ENCODE results near the gene LMAN1L.

Gene LMAN1L

GRCh38 chr15:74851960-74852359 is 39.3 kb downstream of the LMAN1L start:
- CTCF ChIA-PET = no interaction called here
- no peak for DNase-seq (ENCODE audit: low read depth, low spot score)
- POLR2A ChIA-PET = no interaction called here
- no peak overlapping the region for H3K4me3 ChIP-seq (ENCODE audit: low read depth, low read length)
- no peak for TF ChIP-seq CTCF (IDR thresholded peaks at IDR 0.05; ENCODE audit: insufficient read depth, low read length, missing control alignments)

GRCh38 chr15:74854453-74855022 is 41.9 kb downstream of the LMAN1L start:
- no peak for TF ChIP-seq CTCF (IDR thresholded peaks at IDR 0.05; ENCODE audit: insufficient read depth, low read length, missing control alignments)
- ChIA-PET POLR2A (interaction anchor here (0.9 kb wide), 1 partner anchor 12 kb away, joined by 3 read pairs; no protein-coding TSS in a partner anchor), CTCF (interaction anchor here (1.2 to 3.9 kb wide), 3 partner anchors 12 to 47 kb away, joined by 3 to 14 read pairs (median 5); partner anchors contain the start of gene ULK3)
- H3K4me3 ChIP-seq (ENCODE audit: low read depth, low read length) = no peak overlapping the region
- no peak for DNase-seq (ENCODE audit: low read depth, low spot score)

GRCh38 chr15:74855857-74856256 is 43.2 kb downstream of the LMAN1L start:
- TF ChIP-seq CTCF (IDR thresholded peaks at IDR 0.05; ENCODE audit: insufficient read depth, low read length, missing control alignments) = no peak
- ChIA-PET POLR2A (interaction anchor here (0.9 kb wide), 1 partner anchor 13 kb away, joined by 3 read pairs; no protein-coding TSS in a partner anchor), CTCF (interaction anchor here (1.2 to 3.9 kb wide), 4 partner anchors 8 to 46 kb away, joined by 3 to 14 read pairs (median 7); partner anchors contain the start of gene ULK3)
- H3K4me3 ChIP-seq (ENCODE audit: low read depth, low read length) = no peak overlapping the region
- no peak for DNase-seq (ENCODE audit: low read depth, low spot score)

DNA sequence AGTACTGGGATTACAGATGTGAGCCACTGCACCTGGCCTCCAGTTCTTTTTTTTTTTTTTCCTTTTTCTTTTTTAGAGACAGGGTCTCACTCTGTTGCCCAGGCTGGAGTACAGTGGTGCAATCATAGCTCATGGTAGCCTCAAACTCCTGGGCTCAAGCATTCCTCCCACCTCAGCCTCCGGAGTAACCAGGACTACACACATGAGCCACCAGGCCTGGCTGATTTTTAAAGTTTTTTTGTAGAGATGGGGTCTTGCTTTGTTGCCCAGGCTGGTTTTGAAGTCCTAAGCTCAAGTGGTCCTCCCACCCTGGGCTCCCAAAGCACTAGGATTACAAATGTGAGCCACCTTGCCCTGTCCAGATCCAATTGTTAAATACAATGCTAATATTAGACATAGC is 43.9 kb downstream of the LMAN1L start:
- CTCF ChIA-PET = interaction anchor here (1.5 to 3.9 kb wide), 3 partner anchors 9 to 45 kb away, joined by 4 to 14 read pairs (median 10); partner anchors contain the start of gene ULK3
- no peak for DNase-seq (ENCODE audit: low read depth, low spot score)

GRCh38 chr15:74857082-74857655 is 44.5 kb downstream of the LMAN1L start:
- CTCF ChIA-PET = interaction anchor here (1.2 to 2.2 kb wide), 3 partner anchors 10 to 44 kb away, joined by 4 to 10 read pairs (median 4); partner anchors contain the start of gene SCAMP2
- POLR2A ChIA-PET = no interaction called here
- H3K4me3 ChIP-seq (ENCODE audit: low read depth, low read length) = no peak overlapping the region
- TF ChIP-seq CTCF (IDR thresholded peaks at IDR 0.05; ENCODE audit: insufficient read depth, low read length, missing control alignments) = no peak
- DNase-seq (ENCODE audit: low read depth, low spot score) = no peak

More for the DNA sequence above, 43.9 kb downstream of the LMAN1L start:
- TF ChIP-seq CTCF (IDR thresholded peaks at IDR 0.05; ENCODE audit: insufficient read depth, low read length, missing control alignments) = no peak
- POLR2A ChIA-PET = no interaction called here
- H3K4me3 ChIP-seq (ENCODE audit: low read depth, low read length) = no peak overlapping the region

DNA sequence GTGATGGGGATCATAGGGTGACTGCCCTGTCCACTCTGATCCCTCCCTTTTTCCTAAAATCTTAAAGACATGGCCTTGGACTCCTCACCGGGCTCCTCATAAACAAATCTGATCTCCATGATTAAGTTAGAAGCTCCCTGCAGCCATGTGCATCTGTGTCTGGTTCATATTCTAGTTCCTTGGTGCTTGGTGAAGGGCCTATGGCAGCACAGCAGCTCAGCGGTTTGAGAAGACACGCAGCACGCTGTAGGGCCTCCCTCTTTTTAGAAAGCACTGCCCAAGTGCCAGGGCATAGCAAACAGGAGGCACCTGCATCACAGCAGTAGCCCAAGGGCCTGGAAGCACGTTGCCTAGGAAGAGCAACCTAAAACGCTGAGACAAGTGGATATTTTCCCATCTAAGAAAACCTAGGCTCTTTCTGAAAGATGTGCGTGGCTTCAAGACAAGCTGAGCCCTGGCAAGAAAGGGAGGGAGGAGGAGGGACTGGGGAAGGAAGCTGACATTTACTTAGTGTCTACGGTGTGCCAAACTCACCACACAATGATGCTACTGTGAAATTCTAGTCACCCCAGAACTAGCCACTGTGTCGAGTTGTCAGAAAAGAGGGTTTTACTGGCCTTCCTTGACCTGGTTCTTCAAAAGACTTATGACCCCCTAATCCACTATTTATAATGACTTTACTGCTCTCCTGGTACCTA is 45.2 kb downstream of the LMAN1L start:
- ChIA-PET CTCF (interaction anchor here (1.2 to 2.8 kb wide), 3 partner anchors 15 to 44 kb away, joined by 4 to 10 read pairs (median 9); partner anchors contain the start of genes SCAMP2 and ULK3), POLR2A (no interaction called here)
- no peak for DNase-seq (ENCODE audit: low read depth, low spot score)
- no peak for TF ChIP-seq CTCF (IDR thresholded peaks at IDR 0.05; ENCODE audit: insufficient read depth, low read length, missing control alignments)
- H3K4me3 ChIP-seq (ENCODE audit: low read depth, low read length) = no peak overlapping the region
